T-helper 1 cell treated with Interleukin-12 subunit alpha and Interleukin-12 subunit beta and Interleukin-4 antibody, amounts not matched to agents 30 ng/mL and 1 ng/mL, for 36 hours (primary cell): ENCODE data around the gene COQ9. TPM values are rescaled to one million over a fixed set of nuclear protein-coding genes. Genes with fewer than 3 reads are reported as not detected.
"Not testable (repeated sequence)": the region's sequence is repeated elsewhere in the genome, so short reads cannot be mapped to it uniquely, and the experiment has no call there.

Source experiments
- intact Hi-C: fragments of 100-400 bp; cut with micrococcal nuclease; formaldehyde crosslinking; loops from one replicate; pipeline ENCODE4 v1.15.1; 2024
- total RNA-seq: library from RNA; stranded (reverse); gene quantifications from 2 replicates; pipeline ENCODE4 v1.2.3, GENCODE V29; 2022

The COQ9 gene
- total RNA-seq, result 39.1 and 41.3 TPM in 2 replicates

GRCh38 chr16:57447186-57447962 is at the start of gene COQ9, which contains the start of gene CIAPIN1:
COQ9 (plus strand) TSS chr16:57447479; CDS start chr16:57447506, 27 bp downstream.
CIAPIN1 (minus strand) TSS chr16:57447385; CDS start chr16:57440928, 6,457 bp downstream.
- intact Hi-C loops, result loop anchor here (1.0 to 10.0 kb wide), 11 partner anchors 15 to 677 kb away; partner anchors contain the start of genes ARL2BP, CCDC102A, CFAP20 and KATNB1

- intact Hi-C loops, result not testable (repeated sequence)
These were observed 49.8 kb upstream of the COQ9 start for GRCh38 chr16:57397493-57397892.

GRCh38 chr16:57401943-57402640 is 45.2 kb upstream of the COQ9 start:
- intact Hi-C loops, result no loop called here

- intact Hi-C loops, result no loop called here
These were observed 43.1 kb upstream of the COQ9 start, which contains the start of gene CCL17 for GRCh38 chr16:57403965-57404817. CCL17 (plus strand) TSS chr16:57404767; CDS start chr16:57413933, 9,166 bp downstream.

- intact Hi-C loops, result no loop called here
These were observed 42.2 kb upstream of the COQ9 start for GRCh38 chr16:57405097-57405496.

GRCh38 chr16:57406881-57407280 is 40.4 kb upstream of the COQ9 start:
- intact Hi-C loops, result no loop called here

GRCh38 chr16:57407521-57408353 is 39.5 kb upstream of the COQ9 start:
- intact Hi-C loops, result no loop called here

GRCh38 chr16:57409065-57409464 is 38.2 kb upstream of the COQ9 start:
- intact Hi-C loops, result no loop called here

- intact Hi-C loops, result no loop called here
These were observed 37.2 kb upstream of the COQ9 start for GRCh38 chr16:57409870-57410587.

- intact Hi-C loops, result no loop called here
These were observed 35.8 kb upstream of the COQ9 start for GRCh38 chr16:57411362-57411976.

- intact Hi-C loops, result no loop called here
These were observed 34.7 kb upstream of the COQ9 start for GRCh38 chr16:57412584-57412983.

- intact Hi-C loops, result no loop called here
These were observed 34.0 kb upstream of the COQ9 start for GRCh38 chr16:57413301-57413730.

GRCh38 chr16:57413733-57414132 is 33.5 kb upstream of the COQ9 start:
- intact Hi-C loops, result no loop called here

GRCh38 chr16:57416084-57416483 is 31.2 kb upstream of the COQ9 start:
- intact Hi-C loops, result loop anchor here (2.0 kb wide), 2 partner anchors 229 to 331 kb away; partner anchors contain the start of genes PSME3IP1 and RSPRY1

- intact Hi-C loops, result loop anchor here (1.0 to 2.0 kb wide), 4 partner anchors 27 to 229 kb away; partner anchors contain the start of genes CIAPIN1, COQ9 and POLR2C
These were observed 27.8 kb upstream of the COQ9 start for GRCh38 chr16:57419506-57419905.

- intact Hi-C loops, result no loop called here
These were observed 25.0 kb upstream of the COQ9 start for GRCh38 chr16:57422026-57422944.

- intact Hi-C loops, result no loop called here
These were observed 24.1 kb upstream of the COQ9 start for GRCh38 chr16:57423152-57423551.

- intact Hi-C loops, result no loop called here
These were observed 22.7 kb upstream of the COQ9 start for GRCh38 chr16:57424583-57424982.
